Keratinocyte (primary cell): ENCODE results near the gene GCM1.

Experiments
- CTCF ChIP-seq, 3 experiments: IDR thresholded peaks in 1 of 3; conservative IDR thresholded peaks in 1 of 3; optimal IDR thresholded peaks in 1 of 3; 2 replicates in 2 of 3; 3 replicates in 1 of 3; pipeline versions ENCODE3 to v1.5.1; 2011; ENCODE audit warnings: low read length in 3 of 3, mild to moderate bottlenecking in 3 of 3, moderate library complexity in 2 of 3, control low read depth in 1 of 3, inconsistent platforms in 1 of 3; ENCODE audit not compliant: insufficient read depth in 2 of 3; ENCODE audit errors: extremely low read depth in 1 of 3
- EZH2 ChIP-seq: IDR thresholded peaks from one replicate; pipeline ENCODE4 v1.6.1; 2012; ENCODE audit warnings: inconsistent platforms, mild to moderate bottlenecking, low read length, moderate library complexity

GRCh38 chr6:53112404-53112803 is 36.2 kb downstream of the GCM1 start:
- TF ChIP-seq EZH2 (no peak), CTCF (optimal IDR thresholded peaks at IDR 0.05 in 1 of 3, IDR thresholded peaks at IDR 0.05 in 1 of 3, conservative IDR thresholded peaks at IDR 0.05 in 1 of 3; ENCODE audit: extremely low read depth in 1 of 3, insufficient read depth in 2 of 3, low read length in 3 of 3) (no peak)
